Measurements from ENCODE around the gene PRKAR1B.

DNA sequence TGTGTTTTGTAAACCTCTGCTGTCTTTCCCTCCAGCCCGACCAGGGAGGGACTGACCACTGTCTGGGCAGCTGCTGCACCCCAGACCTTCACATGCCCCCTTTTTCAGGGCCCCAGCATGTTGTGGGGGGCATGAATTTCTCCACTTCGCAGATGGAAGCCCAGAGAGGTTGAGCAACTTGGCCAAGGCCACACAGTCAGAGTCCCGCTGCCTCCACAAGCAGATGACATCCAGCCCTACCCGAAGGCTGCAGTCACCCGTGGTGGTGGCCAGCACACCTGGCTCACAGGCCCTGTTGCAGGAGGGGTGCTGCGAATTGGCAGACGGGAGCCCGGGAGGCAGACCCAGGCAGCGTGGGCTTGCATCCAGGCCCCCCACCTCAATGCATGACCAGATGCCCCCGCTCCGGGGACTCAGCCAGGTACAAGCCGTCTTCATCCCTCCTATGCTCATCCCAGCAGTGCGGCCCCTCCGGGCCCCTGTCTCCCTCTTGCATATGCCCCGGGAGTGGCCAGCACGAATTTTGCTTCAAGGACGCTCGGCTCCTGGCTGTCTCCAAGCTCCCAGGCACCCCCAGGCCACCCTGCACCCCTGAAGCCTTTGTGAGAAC lies 171.4 kb downstream of the PRKAR1B start:
- TF ChIP-seq, protein P1, sequence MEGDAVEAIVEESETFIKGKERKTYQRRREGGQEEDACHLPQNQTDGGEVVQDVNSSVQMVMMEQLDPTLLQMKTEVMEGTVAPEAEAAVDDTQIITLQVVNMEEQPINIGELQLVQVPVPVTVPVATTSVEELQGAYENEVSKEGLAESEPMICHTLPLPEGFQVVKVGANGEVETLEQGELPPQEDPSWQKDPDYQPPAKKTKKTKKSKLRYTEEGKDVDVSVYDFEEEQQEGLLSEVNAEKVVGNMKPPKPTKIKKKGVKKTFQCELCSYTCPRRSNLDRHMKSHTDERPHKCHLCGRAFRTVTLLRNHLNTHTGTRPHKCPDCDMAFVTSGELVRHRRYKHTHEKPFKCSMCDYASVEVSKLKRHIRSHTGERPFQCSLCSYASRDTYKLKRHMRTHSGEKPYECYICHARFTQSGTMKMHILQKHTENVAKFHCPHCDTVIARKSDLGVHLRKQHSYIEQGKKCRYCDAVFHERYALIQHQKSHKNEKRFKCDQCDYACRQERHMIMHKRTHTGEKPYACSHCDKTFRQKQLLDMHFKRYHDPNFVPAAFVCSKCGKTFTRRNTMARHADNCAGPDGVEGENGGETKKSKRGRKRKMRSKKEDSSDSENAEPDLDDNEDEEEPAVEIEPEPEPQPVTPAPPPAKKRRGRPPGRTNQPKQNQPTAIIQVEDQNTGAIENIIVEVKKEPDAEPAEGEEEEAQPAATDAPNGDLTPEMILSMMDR (conservative IDR thresholded peaks at IDR 0.05 in 1 of 2, IDR thresholded peaks at IDR 0.05 in 1 of 2; ENCODE audit: extremely low read depth in 1 of 2, insufficient read depth in 1 of 2, low read depth in 1 of 2, low read length in 2 of 2) = no peak
- TF ChIP-seq EZH2 (IDR thresholded peaks at IDR 0.05; ENCODE audit: borderline replicate concordance, low read length) = no peak

Data from mammary epithelial cell (primary cell).